Mesenteric fat pad (tissue), 1 donor: Measurements from ENCODE around the gene RYR2. TPM values are rescaled to one million over a fixed set of nuclear protein-coding genes. Genes with fewer than 3 reads are reported as not detected.
"Not testable (repeated sequence)": the region's sequence is repeated elsewhere in the genome, so short reads cannot be mapped to it uniquely, and the experiment has no call there.

ENCODE experiments used
- DNase-seq: peaks from one replicate; pipeline ENCODE4 v3.0.0-alpha.2; 2020; ENCODE audit warnings: low spot score
- total RNA-seq: library from RNA; stranded (reverse); fragmentation: NEBNext Ultra II Directional; extraction: Animal tissue kit (Norgen Biotek cat#: 25700); gene quantifications from one replicate; pipeline ENCODE4 v1.2.1, GENCODE V29; 2021
- donor health status: DM: yes; HTN: yes; CAD: no.

RYR2 gene
- total RNA-seq, 1 donor from 2014 or later: 0.45 TPM

- no peak for DNase-seq
These were observed 32.6 kb downstream of the RYR2 start for GRCh38 chr1:237074371-237075117.

DNA sequence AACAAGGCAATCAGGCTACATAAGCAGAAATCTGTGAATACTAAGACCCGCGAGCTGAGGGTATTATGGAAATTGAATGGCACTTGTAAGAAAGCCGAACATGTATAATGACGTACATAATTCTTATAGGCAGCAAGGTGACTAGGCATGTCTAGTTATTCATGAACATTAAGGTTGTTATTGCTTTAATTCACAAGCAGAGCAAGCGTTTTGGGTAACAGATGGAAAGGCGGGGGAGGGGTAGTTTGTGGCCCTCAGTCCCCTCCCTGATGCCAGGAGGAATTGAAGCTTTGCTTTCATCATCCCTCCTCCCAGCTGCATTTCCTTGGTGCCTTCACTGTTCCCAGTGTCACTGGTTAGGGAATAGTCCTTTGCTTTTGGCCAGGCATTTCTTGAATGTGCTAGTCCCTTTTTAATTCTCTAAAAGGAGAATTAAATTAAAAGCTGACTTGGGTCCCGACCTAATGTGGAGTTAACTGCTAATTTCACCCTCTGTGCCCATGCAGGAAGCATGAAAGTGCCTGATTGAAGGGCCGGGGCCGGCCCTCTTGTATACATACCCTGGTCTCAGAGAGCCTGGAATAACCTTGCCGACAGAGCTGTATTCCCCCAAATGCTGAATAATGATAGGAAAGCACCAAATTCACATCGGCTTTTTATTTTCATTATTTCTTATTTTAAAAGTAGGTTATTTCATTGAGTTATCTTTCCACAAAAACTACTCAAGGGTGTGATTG is 42.5 kb downstream of the RYR2 start:
- DNase-seq: no peak

DNA sequence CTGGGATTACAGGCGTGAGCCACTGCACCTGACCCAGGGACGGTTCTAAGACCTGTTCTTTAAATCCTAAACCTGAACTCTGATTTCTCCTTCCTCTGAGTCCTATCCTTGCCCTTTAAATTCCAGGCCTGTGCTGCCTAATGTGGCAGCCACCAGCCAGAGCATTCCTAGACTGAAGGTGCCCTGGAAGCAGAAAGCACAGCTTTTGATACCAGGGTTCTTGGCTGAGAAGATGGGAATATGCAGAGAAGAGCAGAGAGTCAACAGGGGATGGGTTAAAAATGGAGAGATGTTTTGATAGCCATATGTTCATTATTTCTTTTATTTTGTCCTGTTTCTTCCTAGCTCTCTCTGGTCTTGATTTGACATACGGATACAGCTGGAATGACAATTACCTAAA is 49.7 kb downstream of the RYR2 start:
- DNase-seq: no peak

- no peak for DNase-seq
These were observed 51.7 kb downstream of the RYR2 start for GRCh38 chr1:237093691-237094090.

DNA sequence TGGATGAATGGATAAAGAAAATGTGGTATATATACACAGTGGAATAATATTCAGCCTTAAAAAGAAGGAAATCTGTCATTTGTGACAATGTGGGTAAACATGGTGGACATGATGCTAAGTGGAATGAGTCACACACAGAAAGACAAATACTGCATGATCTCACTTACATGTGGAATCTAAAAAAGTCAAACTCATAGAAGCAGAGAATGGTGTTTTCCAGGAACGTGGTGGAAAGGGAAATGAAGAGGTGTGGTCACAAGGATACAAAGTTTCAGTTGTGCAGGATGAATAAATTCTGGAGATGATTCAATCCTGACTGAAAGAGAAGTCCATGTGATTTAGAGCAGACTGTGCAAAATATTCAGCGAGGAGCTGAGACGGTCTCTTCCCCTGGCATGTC is 56.6 kb downstream of the RYR2 start:
- no peak for DNase-seq

DNA sequence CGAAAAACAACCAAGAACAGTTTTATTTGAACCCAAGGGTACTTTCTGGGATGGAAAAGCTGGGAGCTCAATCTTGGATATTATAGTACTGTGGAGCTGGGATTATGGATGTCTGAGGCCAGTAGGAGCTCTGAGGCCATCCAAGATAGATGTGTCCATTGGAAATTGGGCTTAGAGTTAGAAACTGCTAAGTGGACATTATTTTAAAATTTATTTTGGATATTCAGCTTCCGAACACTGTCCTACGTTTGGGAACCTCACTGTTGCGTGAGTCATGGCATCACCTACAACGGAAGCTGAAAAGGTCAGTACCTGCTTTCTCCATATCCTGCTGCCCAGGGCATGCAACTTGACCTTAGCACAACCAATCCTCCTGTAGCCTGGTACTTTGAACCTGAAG is 61.0 kb downstream of the RYR2 start:
- no peak for DNase-seq

DNA sequence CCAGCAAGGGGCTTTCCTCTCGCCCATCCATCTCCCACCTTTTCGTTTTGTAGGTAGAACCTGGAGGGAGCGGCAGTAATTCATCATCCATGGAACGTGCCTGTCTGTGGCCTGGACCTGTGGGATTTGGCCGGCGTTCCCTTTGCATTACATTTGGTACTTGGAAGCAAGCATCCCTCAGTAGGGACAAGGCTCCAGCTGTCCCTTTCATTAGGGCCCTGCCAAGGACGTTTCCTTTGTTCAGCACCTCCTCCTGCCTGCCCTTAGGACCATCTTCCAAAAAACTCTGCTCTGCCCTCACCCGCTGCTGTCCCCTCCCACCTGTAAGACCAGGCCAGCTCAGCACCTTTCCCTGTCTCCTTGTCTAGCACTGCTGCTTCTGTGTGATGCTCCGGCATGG is 62.1 kb downstream of the RYR2 start:
- no peak for DNase-seq

GRCh38 chr1:237105826-237106225 is 63.8 kb downstream of the RYR2 start:
- DNase-seq: no peak

GRCh38 chr1:237108297-237109040 is 66.5 kb downstream of the RYR2 start:
- DNase-seq: no peak

GRCh38 chr1:237111807-237112206 is 69.8 kb downstream of the RYR2 start:
- DNase-seq: no peak

DNA sequence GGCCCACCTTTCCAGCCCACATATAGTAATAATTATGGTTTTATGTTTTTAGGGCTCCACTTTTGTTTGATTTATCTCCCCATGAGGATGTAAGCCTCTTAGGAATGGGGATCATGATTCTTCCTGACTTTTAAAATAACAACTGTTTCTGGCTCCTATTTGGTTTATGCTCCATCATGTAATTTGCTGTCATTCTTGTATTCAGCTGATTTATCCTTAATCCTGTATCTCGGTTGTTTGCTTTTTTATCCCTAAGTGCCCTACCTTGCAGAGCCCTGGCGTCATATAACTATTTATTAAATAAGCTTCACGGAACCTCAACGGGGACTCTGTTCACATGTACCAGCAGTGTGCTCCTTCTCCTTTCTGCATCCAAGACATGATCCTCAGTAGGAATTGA is 70.7 kb downstream of the RYR2 start:
- DNase-seq: no peak

- no peak for DNase-seq
These were observed 73.1 kb downstream of the RYR2 start for GRCh38 chr1:237115035-237115434.

GRCh38 chr1:237119091-237119490 is 77.1 kb downstream of the RYR2 start:
- DNase-seq: no peak

DNA sequence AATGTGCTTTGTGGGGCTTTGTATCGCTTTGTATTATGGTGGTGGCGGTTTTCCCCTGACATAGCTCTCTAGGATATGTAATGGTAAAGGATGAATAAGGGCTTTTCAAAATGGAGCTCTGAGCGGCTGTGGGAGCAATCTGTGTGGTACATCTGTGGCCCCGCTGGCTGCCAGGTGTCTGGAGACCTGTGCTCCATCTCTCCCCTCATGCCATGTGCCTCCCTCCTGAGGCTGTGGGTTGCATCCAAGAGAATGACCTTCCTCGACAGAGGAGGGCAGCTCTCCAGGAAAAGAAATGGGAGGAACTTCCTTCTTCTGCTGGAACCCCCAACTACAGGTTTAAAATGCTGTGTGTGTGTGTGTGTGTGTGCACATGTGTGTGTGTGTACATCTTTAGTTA is 78.7 kb downstream of the RYR2 start:
- no peak for DNase-seq

DNA sequence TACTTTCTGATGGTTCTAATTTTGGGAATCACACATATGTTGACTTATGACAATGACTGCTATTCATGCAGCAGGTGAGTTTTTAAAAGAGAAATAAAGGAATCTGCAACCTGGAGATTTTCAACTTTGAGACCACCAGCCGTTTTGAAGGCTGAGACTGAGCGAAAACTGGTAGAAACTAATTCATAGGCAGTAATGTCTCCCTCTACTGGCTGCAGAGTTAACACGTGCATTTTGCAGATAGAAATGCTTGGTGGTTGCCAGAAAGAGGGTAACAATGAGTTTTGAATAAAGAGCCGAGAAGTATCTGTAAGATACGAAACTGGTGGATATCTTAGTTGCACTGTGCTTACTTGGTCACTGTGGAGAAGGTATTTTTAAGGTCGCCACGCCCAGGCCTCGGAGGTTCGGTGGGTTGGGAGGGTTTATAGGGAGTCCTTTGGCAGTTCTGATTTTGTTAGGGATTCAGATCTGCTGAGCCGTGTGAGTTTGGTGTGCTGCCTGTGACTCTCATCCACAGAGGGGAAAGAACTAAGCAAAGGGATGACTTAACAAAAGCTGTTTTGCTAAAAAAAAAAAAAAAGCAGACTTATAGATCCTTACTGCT is 83.0 kb downstream of the RYR2 start:
- DNase-seq: no peak

DNA sequence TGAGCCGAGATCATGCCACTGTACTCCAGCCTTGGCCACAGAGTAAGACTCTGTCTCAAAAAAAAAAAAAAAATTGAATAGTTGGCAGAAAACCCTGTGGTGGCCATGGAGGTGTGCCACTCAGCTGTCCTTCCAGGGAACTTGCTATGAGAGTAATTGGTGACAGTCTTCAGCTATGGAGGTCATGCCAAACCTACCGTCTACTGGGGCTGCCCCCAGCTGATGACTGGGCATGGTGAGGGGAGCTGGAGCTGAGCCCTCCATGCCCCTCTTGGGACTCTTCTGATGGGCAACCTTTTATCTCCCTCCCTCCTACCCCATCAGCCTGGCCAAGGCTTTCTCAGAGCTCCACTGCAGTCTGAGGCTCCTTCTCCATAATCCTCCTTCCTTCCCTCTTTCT is 84.2 kb downstream of the RYR2 start:
- no peak for DNase-seq

- DNase-seq: not testable (repeated sequence)
These were observed 85.3 kb downstream of the RYR2 start for GRCh38 chr1:237127301-237127700.

- DNase-seq: no peak
These were observed 91.9 kb downstream of the RYR2 start for GRCh38 chr1:237133921-237134320.

DNA sequence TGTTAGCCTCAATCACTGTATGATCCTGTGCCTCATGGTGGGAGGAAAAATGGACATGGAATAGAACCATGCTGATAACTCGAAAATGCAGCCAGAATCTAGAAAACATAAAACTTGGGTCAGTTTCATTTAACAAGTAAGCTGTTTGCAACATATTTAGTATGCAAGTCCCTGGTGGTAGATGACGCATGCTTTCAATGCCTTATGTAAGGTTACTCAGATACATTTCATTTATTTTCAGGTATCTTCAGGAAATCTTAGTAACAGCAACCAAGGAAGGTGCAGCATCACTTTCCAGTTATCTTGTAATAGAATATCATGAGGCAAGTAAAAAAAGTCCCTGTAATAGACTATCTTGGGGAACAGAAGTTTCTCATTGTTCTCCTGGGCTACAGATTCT is 92.9 kb downstream of the RYR2 start:
- DNase-seq: no peak

DNA sequence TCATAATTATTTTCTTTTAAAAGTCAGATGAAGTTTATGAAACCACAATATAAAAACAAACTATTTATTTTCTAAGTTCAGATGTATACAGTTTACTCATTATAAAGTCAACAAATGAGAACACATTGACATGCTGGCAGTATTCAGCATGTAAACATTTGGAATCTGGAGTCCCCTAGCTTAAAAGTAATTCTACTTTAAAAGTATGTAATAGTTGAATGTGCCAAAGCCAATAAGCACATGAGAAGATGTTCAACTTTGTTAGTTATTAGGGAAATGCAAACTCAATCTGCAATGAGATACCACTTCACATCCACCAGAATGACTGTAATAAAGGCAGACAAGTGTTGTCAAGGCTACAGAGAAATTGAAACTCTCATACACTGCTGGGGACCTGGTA is 96.6 kb downstream of the RYR2 start:
- DNase-seq: no peak

GRCh38 chr1:237139732-237140131 is 97.7 kb downstream of the RYR2 start:
- DNase-seq: no peak

DNA sequence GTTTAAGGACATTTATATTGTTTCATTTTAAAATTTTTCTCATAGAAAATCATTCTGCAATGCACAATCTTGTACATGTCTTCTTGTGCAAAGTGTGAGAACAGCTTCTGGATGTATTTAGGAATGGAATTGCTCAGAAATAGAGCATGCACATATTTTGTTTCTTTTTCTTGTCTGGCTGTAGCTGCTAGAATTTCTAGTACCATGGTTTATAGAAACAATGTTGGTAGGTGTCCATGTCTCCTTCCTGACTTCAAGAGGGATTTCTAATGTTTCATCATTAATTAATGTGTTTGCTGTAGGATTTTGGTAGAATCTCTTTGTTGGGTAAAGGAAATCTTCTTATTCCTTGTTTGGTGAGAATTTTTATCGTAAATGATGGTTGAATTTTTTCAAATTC is 99.0 kb downstream of the RYR2 start:
- DNase-seq: no peak
